ENCODE results near the gene SLC35E4. TPM values are rescaled to one million over a fixed set of nuclear protein-coding genes. Genes with fewer than 3 reads are reported as not detected.

Gene SLC35E4, protein sequence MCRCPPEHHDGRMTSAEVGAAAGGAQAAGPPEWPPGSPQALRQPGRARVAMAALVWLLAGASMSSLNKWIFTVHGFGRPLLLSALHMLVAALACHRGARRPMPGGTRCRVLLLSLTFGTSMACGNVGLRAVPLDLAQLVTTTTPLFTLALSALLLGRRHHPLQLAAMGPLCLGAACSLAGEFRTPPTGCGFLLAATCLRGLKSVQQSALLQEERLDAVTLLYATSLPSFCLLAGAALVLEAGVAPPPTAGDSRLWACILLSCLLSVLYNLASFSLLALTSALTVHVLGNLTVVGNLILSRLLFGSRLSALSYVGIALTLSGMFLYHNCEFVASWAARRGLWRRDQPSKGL
- total RNA-seq (2022; extraction: Qiagen RNA extraction) = 6.3 to 7.2 TPM (median 6.4 TPM) in 5 replicates

DNA sequence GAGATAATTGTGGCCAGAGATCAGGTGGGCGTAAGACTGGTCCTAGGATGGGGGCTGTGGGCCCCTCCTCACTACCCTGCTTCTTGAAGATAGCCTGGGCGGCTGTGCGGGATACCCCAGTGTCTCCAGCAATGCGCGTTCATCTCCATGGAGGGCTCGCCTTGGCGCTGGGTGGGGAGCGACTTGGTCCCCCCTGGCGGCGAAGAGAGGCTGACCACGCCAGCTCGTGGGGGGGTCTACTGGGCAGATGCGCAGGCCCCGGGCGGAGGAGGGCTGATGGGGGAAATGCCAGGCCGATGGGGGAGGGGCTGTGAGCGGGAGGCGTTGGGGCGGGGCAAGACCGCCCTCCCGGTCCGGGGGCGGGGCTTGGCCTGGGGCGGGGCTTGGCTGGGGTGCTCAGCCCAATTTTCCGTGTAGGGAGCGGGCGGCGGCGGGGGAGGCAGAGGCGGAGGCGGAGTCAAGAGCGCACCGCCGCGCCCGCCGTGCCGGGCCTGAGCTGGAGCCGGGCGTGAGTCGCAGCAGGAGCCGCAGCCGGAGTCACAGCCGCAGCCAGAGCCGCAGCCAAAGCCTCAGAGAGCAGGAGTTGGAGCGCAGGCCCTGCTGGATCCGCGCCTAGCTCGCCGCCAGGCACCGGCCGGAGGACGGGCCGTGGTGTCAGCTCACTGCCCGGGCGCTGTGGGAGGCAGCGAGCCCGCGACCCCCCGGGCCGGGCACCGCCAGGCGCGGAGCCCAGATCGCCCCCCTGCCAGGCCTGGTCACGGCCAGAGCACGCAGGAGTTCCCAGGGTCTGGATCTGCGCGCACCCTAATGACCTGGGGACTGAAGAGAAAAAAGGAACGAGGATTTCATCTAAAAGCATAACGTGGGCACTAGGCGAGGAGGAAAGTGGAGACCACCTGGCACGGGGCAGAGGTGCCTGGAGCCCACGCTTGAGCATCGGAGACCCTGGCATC lies at the start of gene SLC35E4:
Gene SLC35E4, plus strand, starts transcription at position 509 of the 953 bp plus-strand sequence. CDS start 670 bp downstream, outside the sequence.

DNA sequence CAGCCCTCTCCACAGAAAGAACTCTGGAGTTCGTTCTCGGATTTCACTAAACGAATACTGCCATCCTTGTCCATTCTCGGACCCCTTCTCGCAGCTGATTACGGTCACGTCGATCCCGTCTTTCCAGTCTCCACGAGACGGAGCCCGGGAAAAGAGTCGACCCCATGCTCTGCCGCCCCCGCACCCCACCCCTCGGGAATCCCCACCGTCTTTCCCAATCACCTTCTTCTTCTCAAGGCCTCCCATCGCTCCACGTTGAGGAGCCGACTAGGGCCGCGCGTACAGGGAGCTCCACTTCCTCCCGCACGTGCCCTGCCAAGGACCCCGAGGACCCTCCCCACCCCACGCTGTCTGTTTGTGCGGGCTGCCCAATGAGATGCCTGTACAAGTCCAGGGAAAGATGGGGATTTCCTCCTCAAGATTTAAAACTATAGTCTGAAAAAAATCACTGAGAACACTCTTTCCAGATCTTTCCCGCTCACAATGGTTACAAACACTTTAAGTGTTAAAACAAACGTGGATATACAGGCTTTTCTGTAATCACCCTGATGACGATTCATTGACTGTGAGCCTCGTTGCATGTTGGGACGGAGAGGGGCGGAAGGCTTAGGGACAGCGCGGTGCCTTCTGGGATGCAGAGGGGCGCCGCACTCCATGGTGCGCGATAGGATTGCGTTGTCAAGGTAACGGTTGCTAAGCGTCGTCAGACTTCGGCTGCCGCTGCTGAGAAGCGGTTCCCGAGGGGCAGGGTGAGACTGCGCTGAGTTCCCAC lies 43.8 kb upstream of the SLC35E4 start, which contains the start of gene PES1:
Gene PES1, minus strand, starts transcription at position 323 of the 772 bp plus-strand sequence. Its CDS starts 77 bp downstream, at position 246.

DNA sequence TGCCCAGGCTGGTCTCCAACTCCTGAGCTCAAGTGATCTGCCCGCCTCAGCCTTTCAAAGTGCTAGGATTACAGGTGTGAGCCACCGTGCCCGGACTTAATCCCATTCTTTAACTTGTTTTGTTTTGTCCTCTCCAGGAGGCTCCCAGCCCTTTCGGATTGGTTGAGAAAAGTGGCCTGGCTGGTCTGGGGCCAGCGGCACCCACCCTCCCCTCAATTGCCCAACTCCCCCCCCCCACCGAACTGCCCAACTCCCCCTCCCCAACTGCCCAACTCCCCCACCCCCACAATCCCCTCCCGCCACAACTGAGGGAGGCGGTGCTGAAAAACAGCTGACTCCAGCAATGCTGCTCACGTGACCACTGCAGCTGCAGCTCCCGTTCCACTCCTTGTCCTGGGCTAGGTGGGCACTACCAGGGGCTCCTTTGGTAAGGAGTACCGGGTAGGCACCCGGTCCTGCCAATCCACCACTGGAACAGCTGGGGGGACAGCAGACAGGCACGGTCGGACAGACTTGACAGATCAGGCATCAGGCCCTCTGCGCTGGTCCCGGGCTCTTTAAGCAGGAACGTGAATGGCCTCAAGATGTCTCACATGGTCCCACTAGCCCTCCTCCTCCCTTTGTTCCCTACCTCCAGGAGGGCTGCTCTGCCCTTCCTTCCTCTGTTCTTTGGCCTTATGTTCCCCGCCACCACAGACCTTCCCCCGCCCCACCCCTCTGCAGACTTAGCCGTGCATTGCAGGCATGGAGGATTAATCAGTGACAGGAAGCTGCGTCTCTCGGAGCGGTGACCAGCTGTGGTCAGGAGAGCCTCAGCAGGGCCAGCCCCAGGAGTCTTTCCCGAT lies 28.9 kb upstream of the SLC35E4 start, which contains the start of gene TCN2:
Gene TCN2, plus strand, starts transcription at position 720 of the 845 bp plus-strand sequence. CDS start 158 bp downstream, outside the sequence.

DNA sequence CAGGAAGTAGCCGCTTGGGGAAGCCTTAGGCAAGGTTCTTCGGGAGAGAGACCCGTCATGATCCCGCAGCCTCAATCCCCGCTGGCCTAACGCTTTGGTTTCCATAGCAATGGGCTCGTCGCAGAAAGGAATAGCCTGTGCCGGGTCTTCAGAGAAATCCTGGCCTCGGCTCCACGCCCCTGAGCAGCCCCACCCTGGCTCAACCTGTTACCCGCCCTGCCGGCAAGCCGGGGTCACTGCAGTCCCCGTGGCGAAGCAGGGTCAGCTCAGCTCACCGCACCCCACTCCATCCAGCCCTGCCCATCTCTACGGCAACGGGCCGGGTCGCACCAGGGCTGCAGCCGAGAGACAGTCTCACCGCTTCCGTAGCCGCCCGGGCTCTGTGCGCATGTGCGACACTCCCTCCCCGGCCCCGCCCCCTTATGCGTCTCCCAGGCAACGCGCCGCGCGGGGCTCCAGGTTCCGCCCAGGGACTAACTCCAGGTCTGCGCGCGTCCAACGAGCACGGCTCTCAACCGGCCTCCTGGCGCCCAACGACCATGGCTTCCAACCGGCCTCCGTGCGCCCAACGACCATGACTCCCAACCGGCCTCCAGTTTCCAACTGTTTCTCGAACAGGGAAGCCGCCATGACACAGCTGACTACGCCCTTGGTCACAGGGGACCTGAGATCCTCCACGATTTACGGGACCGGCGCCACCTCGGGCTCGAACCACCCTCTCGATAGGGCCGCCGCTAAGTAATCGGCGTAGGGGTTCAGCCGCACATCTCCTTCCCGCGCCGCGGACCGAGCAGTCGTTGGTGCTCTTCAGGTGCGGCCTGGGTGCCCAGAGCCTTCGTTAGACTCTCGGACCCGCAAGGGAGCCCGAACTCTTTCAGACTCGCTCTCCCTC lies 32.2 kb downstream of the SLC35E4 start, which contains the start of gene DUSP18:
Gene DUSP18, minus strand, starts transcription at position 382 of the 892 bp plus-strand sequence. CDS start 3,872 bp downstream, outside the sequence.

DNA sequence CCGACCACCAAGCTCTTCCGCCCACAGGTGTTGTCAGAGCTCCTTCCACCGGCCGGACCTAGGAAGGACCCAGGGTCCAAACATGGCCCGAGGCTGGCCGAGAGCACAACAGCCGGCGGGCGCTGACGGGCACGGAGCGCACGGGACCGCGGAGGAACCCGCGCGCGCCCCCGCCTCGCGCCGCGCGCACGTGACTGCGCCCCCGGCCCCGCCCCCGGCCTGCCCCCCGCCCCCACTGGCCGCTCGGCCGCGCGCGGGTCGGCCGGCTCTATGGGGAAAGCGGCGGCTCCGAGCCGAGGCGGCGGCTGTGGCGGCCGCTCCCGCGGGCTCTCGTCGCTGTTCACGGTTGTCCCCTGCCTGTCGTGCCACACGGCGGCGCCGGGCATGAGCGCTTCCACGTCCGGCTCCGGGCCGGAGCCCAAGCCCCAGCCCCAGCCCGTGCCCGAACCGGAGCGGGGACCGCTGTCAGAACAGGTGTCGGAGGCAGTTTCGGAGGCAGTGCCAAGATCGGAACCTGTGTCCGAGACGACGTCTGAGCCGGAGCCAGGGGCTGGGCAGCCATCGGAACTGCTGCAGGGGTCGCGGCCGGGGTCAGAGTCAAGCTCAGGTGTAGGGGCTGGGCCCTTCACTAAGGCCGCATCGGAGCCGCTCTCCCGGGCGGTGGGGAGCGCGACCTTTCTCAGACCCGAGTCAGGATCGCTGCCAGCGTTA lies 59.2 kb downstream of the SLC35E4 start, which contains the start of gene OSBP2:
Gene OSBP2, plus strand, starts transcription at position 235 of the 711 bp plus-strand sequence. Its CDS starts 36 bp downstream, at position 271.

Other genes starting within 250 kb of the SLC35E4 start
- gene RNF215, start 248.4 kb upstream of the SLC35E4 start, total RNA-seq (2022; extraction: Qiagen RNA extraction) = 19.7 to 22.8 TPM (median 22.0 TPM) in 5 replicates
- 68.1 to 117 TPM (median 87.0 TPM) in 5 replicates for gene SEC14L2, start 238.8 kb upstream of the SLC35E4 start, total RNA-seq (2022; extraction: Qiagen RNA extraction)
- 65.8 to 72.6 TPM (median 68.0 TPM) in 5 replicates for gene MTFP1, start 210.0 kb upstream of the SLC35E4 start, total RNA-seq (2022; extraction: Qiagen RNA extraction)
- gene SEC14L3, start 163.8 kb upstream of the SLC35E4 start, total RNA-seq (2022; extraction: Qiagen RNA extraction) = 0.05 TPM in 1 of 5 replicates, not detected in the others
- 4.4 to 6.6 TPM (median 5.9 TPM) in 5 replicates for gene SEC14L4, start 130.1 kb upstream of the SLC35E4 start, total RNA-seq (2022; extraction: Qiagen RNA extraction)
- not detected in 5 replicates for gene SEC14L6, start 89.0 kb upstream of the SLC35E4 start, total RNA-seq (2022; extraction: Qiagen RNA extraction)
- 7.8 to 11.6 TPM (median 10.9 TPM) in 5 replicates for gene GAL3ST1, start 61.1 kb upstream of the SLC35E4 start, total RNA-seq (2022; extraction: Qiagen RNA extraction)
- gene PES1, start 43.9 kb upstream of the SLC35E4 start, total RNA-seq (2022; extraction: Qiagen RNA extraction) = 100 to 126 TPM (median 108 TPM) in 5 replicates
- 4.2 to 7.4 TPM (median 5.8 TPM) in 5 replicates for gene TCN2, start 28.6 kb upstream of the SLC35E4 start, total RNA-seq (2022; extraction: Qiagen RNA extraction)
- 3.9 to 5.9 TPM (median 5.5 TPM) in 5 replicates for gene DUSP18, start 32.1 kb downstream of the SLC35E4 start, total RNA-seq (2022; extraction: Qiagen RNA extraction)
- 8.3 to 11.0 TPM (median 9.8 TPM) in 5 replicates for gene OSBP2, start 59.1 kb downstream of the SLC35E4 start, total RNA-seq (2022; extraction: Qiagen RNA extraction)